GM19328 (cell line): Measurements from ENCODE around the gene EXOC4.
"Not testable (repeated sequence)": the region's sequence is repeated elsewhere in the genome, so short reads cannot be mapped to it uniquely, and the experiment has no call there.

ENCODE experiments used
- ATAC-seq: cut with Tn5 transposase; IDR thresholded peaks from one replicate; pipeline ENCODE4 v1.9.1; 2021; ENCODE audit warnings: mild to moderate bottlenecking, moderate library complexity; ENCODE audit not compliant: unreplicated experiment

EXOC4 gene

GRCh38 chr7:133252858-133253518 lies at the start of gene EXOC4:
TSS of gene EXOC4 (plus strand) at chr7:133253078.
- ATAC-seq: peak; percentile 98

DNA sequence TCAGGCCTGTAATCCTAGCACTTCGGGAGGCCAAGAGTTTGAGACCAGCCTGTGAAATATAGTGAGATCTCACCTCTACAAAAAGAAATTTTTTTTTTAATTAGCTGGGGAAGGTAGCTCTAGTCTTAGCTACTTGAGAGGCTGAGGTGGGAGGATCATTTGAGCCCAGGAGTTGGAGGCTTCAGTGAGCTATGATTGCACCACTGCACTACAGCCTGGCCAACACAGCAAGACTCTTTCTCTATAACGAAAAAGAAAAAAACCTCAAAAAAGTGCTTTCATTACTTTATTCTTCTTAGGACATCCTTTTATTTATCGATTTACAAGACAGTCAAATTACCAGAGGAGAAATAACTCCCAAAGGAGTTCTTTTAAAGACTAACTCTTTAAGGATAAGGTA lies 49.4 kb upstream of the EXOC4 start:
- no peak for ATAC-seq

- no peak for ATAC-seq
Measured at GRCh38 chr7:133207687-133208086, 45.2 kb upstream of the EXOC4 start.

GRCh38 chr7:133210817-133211216 lies 42.1 kb upstream of the EXOC4 start:
- ATAC-seq: not testable (repeated sequence)

DNA sequence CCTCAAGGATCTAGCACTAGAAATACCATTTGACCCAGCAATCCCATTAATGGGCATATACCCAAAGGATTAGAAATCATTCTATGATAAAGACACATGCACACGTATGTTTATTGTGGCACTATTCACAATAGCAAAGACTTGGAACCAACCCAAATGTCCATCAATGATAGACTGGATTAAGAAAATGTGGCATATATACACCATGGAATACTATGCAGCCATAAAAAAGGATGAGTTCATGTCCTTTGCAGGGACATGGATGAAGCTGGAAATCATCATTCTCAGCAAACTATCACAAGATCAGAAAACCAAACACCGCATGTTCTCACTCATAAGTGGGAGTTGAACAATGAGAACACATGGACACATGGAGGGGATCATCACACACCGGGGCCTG lies 39.1 kb upstream of the EXOC4 start:
- not testable (repeated sequence) for ATAC-seq

DNA sequence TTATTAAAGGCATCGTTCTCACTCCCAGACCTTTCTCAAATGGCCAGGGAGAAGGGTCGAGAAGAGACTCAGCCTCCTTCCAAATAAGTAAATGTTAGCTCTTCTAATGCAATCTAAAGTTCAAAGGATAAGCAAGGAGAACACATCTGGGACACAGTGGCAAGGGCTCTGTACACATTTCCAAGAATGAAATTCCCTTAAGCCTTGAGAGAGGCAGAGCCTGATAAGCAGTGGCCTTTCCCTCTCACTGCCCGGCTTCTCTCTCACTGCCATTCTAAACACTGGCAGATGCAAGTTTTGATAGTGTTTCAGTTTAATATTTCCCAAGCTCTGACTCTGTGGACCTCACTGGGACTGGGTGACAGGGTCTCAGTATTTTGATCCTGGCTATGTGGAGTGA lies 35.1 kb upstream of the EXOC4 start:
- ATAC-seq: no peak

GRCh38 chr7:133230591-133231194 lies 22.2 kb upstream of the EXOC4 start:
- no peak for ATAC-seq

GRCh38 chr7:133233142-133233541 lies 19.7 kb upstream of the EXOC4 start:
- ATAC-seq: no peak

DNA sequence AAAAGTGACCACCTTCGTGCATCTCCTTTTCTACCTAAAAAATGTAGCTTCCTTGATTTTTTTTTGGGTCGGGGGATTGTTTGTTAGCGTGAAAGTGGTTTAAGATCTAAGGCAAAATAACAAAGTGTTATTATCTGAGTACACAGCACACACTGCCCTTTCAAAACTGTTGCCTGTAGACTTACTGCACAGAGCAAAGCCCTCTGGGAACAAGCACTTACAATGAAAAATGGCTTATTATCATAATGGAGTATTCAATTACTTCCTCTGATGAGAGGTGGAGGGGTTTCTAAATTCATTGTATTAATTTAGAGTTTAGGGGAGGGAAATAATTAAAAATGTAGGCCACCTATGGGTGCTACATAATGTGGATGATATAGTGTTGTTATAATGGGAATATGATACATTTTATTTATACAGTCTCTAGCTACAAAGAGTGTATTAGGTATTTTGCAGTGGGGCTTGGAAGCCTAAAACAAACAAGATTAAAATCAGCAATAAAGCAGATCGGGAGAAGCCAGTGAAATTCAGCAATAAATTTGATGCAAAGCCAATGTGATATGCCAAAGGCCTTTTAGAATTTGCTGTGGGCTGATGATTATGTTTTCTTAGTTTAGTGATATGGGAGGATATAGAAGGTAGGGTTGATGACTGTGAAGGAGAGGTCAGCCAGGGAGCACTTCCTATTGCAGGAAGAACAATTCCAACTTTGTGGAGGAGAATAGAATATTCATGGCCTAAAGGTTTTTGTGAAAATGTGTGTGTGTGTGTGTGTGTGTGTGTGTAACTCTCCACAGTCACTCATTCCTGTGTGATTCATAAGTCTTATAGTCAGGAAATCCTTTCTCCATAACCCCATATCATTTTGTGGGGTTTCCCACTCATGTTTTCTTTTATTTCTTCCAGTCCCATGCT lies 17.7 kb upstream of the EXOC4 start:
- ATAC-seq: no peak

DNA sequence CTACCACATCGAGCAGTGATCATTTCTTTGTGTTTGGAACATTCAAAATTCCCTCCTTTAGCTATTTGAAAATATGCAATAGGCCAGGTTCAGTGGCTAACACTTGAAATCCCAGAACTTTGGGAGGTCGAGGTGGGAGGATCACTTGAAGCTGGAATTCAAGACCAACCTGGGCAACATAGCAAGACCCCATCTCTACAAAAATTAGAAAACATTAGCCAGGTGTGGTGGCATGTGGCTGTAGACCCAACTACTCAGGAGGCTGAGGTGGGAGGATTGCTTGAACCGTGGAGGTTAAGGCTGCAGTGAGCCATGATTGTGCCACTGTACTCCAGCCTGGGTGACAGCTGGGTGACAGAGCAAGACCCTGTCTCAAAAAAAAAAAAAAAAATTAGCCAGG lies 15.3 kb upstream of the EXOC4 start:
- no peak for ATAC-seq

DNA sequence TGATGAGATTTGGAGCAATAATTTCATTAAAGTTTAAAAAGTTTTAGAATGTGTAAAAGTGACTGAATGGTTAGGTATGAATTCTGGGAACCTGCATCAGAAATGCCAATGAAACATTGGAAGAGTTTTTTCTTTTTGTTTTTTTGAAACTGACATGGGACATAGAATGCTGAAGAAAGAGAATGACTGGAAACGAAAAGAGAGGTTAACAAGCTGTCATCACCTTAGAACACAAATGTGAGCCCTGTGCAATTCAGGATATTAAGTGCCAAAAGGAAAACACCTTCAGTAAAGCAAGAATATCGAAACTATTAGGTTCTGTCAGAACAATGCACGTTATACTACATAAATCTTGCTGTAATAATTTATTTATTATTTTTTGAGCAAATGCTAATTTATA lies 12.6 kb upstream of the EXOC4 start:
- ATAC-seq: no peak

DNA sequence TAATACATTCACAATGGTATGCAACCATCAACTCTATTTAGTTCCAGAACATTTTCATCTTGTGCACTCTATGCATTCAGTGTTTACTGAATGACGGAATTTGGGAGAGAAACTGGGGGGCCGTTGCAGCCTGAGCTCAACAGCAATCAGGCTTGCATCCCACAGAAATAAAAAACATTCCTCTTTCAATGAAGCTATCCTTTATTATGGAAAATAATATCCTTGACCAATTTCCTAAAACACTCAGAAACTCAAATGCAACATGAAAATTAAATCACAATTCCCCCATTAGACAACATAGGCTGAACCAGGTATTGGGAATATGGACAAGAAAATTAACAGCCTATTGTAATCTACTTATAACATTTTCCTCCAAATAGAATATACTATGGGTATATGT lies 6.3 kb upstream of the EXOC4 start:
- ATAC-seq: no peak

GRCh38 chr7:133248901-133249300 lies 4.0 kb upstream of the EXOC4 start:
- no peak for ATAC-seq

- ATAC-seq: no peak
Measured at GRCh38 chr7:133252506-133252857, 396 bp upstream of the EXOC4 start.

DNA sequence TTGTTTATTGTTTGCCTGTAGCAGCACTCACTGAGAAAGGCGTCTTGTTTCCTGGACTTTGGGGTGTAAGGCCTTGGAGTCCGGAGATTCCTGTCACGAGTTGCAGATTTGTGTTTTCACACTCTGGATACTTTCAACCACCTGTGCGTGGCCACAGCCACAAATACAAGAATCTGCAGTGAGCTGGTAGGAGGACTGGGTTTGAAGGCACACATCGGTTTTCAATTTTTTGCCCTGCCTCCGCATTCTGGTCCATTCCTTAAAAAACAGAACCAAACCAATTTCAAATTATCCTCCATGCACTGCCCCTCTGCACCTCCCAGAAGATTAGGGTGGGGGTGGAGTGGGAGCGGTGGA lies 619 bp downstream of the EXOC4 start:
- no peak for ATAC-seq

DNA sequence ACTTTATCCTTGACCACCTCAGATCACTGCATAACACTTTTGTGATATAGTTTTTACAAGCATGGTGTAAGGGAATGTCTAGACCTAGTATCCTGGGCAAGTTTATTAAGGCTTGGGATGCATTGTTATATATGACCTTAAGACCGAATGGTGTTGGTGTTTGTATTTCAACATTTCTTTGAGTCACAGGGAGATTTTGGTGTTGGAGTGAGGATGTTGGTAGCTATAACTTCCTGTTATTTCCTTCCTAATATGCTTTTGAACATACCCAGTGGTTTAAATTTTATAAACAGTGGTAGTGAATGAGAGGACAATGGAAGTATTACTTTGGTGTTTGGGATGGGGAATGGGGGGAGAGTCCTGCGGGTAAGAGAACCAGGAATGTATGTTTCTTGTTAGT lies 2.6 kb downstream of the EXOC4 start:
- no peak for ATAC-seq

- no peak for ATAC-seq
Measured at GRCh38 chr7:133258174-133258573, 5.3 kb downstream of the EXOC4 start.

GRCh38 chr7:133265821-133266220 lies 12.9 kb downstream of the EXOC4 start:
- no peak for ATAC-seq

DNA sequence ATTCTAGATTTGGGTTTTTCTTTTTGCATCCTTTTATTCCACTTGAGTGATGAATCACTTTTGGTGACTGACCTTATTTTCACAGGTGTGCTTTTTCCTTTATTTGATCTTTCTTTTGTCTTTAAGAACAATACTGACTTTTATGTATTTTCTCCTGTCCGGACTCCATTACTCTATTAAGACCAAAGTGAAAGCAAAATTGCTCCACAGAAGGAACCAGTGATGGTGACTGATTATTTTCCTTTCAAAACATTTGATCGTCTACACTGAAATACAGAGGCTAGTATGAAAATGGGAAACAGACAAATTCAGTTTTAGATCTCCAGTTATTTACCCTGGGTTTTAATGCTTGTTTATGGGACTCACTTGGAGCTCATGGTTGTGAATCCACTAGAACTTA lies 15.5 kb downstream of the EXOC4 start:
- no peak for ATAC-seq

- no peak for ATAC-seq
Measured at GRCh38 chr7:133272336-133272735, 19.5 kb downstream of the EXOC4 start.

- no peak for ATAC-seq
Measured at GRCh38 chr7:133273227-133273626, 20.3 kb downstream of the EXOC4 start.

DNA sequence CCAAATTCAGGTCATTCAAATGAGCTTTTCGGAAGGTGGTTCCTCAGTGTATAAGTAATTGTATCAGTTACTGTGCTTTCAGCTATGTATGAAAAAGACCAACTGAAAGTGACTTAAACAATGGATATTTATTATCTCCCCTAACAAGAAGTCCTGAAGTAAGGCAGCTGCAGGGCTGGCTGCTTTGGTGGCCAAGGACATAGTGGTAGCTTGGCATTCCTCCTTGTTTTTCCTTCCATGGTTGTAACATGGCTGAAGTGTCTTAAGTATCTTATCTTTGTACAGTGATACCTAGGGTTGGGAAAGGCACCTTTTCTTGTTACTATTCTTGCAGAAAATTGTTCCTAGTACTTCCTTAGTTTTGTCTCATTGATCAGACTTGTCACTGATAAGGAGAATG lies 21.4 kb downstream of the EXOC4 start:
- ATAC-seq: no peak
